Spinal cord (tissue), 10 donors: Measurements from ENCODE around the gene WDR73. TPM values are rescaled to one million over a fixed set of nuclear protein-coding genes. Genes with fewer than 3 reads are reported as not detected.

ENCODE experiments used
- DNase-seq, 6 donors: peaks; one replicate each; pipeline versions ENCODE4 v3.0.0 to v3.0.0-alpha.2; 2013 to 2015; ENCODE audit warnings: low spot score in 6 of 6, low read depth in 4 of 6
- H3K27ac ChIP-seq: one replicate; pipeline ENCODE4 v1.5.1; 2013; ENCODE audit warnings: low read depth, low read length, control low read depth
- H3K27me3 ChIP-seq: one replicate; pipeline ENCODE4 v1.6.1; 2013; ENCODE audit warnings: low read length; ENCODE audit not compliant: control insufficient read depth, insufficient read depth
- H3K36me3 ChIP-seq: one replicate; pipeline ENCODE4 v1.6.1; 2013; ENCODE audit warnings: low read length; ENCODE audit not compliant: control insufficient read depth, insufficient read depth
- H3K4me1 ChIP-seq: one replicate; pipeline ENCODE4 v1.6.1; 2013; ENCODE audit warnings: low read length; ENCODE audit not compliant: control insufficient read depth, insufficient read depth
- H3K4me3 ChIP-seq: one replicate; pipeline ENCODE4 v1.5.1; 2013; ENCODE audit warnings: low read depth, low read length, control low read depth
- H3K9me3 ChIP-seq: one replicate; pipeline ENCODE4 v1.6.1; 2013; ENCODE audit warnings: low read length; ENCODE audit not compliant: control insufficient read depth, insufficient read depth
- WGBS: methylation state at CpG from one replicate; pipeline ENCODE4 v1.1.5; 2013; ENCODE audit warnings: missing lambda C conversion rate; ENCODE audit not compliant: insufficient coverage; 5-methylcytosine and 5-hydroxymethylcytosine counted together
- polyA plus RNA-seq, 2 donors: library from polyadenylated mRNA; unstranded; fragments of 120-200 nt; gene quantifications; one replicate each; pipeline ENCODE4 v1.2.1, GENCODE V29; 2013; ENCODE audit not compliant: insufficient read length in 2 of 2
- total RNA-seq, 2 donors: library from RNA; depleted of rRNA in 1 of 2; stranded (reverse); fragments of 120-200 nt in 1 of 2; fragments of >200 nt in 1 of 2; gene quantifications; one replicate each; pipeline versions ENCODE4 v1.2.3 to v1.2.4, GENCODE V29; 2013 to 2014
- donor health status: healthy.

The WDR73 gene
- total and polyA plus RNA-seq, 4 donors, result 20.2 to 35.2 (median 31.3) TPM

DNA sequence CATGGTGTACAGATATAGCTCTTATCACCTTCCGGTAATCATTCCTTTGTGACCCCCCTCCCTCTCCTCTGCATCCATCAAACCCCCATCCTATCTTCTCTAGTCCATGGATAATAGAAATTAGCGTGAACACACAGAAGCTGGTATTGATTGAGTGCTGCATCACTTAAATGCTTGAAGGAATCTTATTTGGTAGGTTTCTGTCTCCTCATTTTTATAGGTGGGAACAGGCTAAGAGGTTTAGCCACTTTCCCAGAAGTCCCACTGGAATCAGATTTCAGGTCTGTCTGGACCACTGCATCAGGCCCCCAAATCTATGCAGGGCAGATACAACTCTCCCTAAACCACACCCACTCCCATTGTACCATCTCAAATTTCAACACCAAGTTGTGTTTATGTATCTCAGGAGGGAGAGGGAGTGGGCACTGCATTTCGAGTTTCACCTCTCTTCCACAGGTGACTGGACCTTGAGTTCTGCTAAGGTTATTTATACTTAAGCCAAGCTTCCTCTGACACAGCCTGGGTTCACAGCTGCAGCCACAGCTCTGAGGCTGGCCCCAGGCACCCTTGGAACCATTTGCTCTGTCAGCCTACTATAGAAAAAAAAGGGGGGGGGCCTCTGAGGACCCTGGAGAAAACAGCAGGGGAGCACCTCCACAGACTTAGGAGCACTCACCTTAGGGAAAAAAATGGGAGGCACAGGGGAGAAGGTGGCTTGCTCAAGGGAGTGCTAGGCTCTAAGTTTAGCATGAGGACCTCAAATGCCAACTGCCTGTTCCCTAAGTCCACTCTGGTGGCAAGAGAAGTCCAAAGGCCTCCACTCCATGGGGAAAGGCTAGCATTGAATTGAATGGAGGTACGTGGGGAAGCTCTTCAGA, 6.1 kb upstream of the WDR73 start:
- peaks cover 32% of the 10 kb centered on the region for H3K4me1 ChIP-seq
- H3K36me3 ChIP-seq, result peaks cover 20% of the 10 kb centered on the region
- no peak for DNase-seq
- 100% methylated on average over 1 of the region's 4 CpGs for WGBS
- H3K27me3 ChIP-seq, result no peaks in the 10 kb centered on the region
- no peak overlapping the region for H3K4me3 ChIP-seq
- H3K9me3 ChIP-seq, result no peaks in the 10 kb centered on the region
- H3K27ac ChIP-seq, result no peak overlapping the region

DNA sequence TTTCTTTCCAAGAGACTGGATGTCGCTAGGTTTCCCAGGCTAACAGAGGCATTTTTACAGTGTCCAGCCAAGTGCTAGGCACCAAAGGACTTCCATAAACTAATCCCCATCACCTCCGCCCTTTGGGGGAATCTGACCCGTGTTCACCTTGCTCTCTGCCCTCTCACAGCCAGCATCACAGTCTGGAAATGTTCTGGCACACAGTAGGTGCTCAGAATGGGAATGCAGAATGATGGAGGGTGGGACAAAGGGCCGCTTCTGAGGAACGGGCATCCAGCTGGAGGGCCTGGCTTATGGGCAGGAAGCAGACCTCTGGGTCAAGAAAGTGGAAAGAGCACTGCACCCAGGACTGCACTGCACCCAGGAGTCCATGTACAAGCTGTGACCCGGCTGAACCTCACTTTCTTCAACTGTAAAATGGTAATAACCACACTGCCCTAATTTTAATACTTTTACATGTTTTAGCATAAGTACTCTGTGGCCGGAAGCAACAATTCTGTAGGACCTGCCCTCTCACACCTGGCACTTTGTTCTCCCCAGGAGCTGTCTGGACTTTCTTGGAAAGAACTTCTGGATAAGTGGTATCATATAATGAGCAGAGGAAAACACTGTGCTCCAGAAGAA, 4.8 kb upstream of the WDR73 start:
- WGBS, result 46% methylated on average over 3 of the region's 7 CpGs
- peaks cover 15% of the 10 kb centered on the region for H3K36me3 ChIP-seq
- H3K27ac ChIP-seq, result peak overlapping the region; percentile 67
- no peaks in the 10 kb centered on the region for H3K27me3 ChIP-seq
- H3K9me3 ChIP-seq, result no peaks in the 10 kb centered on the region
- peak overlapping the region; percentile 52 for H3K4me3 ChIP-seq
- DNase-seq, result no peak
- peaks cover 39% of the 10 kb centered on the region for H3K4me1 ChIP-seq

DNA sequence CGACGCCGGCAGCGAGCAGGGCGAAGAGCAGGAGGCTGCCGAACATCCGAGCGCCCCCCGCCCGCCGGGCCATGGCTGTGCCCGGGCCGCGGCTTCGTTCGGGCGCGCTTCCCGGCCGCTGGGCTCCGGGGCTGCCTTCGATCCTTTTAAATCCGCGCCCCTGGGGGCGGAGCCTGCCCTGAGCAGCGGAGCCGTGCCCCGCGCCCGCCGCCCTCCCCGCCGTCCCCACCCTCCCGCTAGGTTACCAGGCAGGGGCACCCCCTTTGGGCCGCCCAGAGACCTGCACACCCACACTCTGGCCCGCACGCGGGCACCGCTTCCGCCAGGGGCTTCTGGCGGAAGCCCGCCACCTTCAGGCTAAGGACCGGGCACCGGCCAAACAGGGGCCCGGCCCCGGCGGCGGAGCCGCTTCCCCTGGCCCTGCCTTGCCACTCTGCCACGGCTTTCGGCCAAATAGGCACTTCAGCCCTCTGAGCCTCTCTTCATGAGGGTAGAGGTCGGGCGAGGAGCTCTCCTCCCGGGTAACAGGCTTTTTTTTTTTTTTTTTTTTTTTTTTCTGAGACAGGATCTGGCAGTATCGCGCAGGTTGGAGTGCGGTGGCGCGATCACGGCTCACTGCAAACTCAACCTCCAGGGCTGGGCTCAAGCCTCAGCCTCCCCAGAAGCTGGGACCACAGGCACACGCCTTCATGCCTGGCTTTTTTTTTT, 4.2 kb upstream of the WDR73 start, which contains the start of gene NMB:
Gene NMB (minus strand): TSS at position 120 of the 708 bp plus-strand sequence. CDS start 47 bp downstream, at position 73.
- Histone ChIP-seq H3K27me3 (no peaks in the 10 kb centered on the region), H3K9me3 (no peaks in the 10 kb centered on the region), H3K4me3 (peak within 1 kb of the TSS; percentile 52), H3K27ac (peak within 1 kb of the TSS; percentile 67), H3K4me1 (peaks cover 45% of the 10 kb centered on the region), H3K36me3 (peaks cover 12% of the 10 kb centered on the region)
- peak in 5 of 6 donors; percentile 42 to 89 (median 59) for DNase-seq
- under 1% methylated on average over 61 of the region's 61 CpGs for WGBS

DNA sequence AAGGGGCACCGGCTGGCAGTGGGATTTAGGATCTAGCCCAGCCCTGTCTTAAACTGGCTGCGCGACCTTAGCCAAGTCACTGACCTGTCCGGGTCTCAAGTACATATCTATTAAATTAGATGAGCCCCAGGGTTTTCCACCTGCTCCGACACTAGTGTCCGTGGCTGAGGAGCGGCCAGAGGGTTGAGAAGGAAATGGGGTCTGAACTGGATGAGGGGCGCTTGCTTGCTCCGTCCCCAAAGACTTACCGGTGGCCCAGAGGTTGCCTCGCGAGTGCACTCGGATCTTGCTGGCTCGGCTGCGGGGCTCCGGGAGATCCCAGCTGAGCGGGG, 3.6 kb upstream of the WDR73 start:
- no peaks in the 10 kb centered on the region for H3K9me3 ChIP-seq
- peaks cover 50% of the 10 kb centered on the region for H3K4me1 ChIP-seq
- H3K27me3 ChIP-seq, result no peaks in the 10 kb centered on the region
- DNase-seq, result no peak
- H3K4me3 ChIP-seq, result peak overlapping the region; percentile 52
- 7% methylated on average over 15 of the region's 17 CpGs for WGBS
- H3K27ac ChIP-seq, result peak overlapping the region; percentile 47
- peaks cover 12% of the 10 kb centered on the region for H3K36me3 ChIP-seq

DNA sequence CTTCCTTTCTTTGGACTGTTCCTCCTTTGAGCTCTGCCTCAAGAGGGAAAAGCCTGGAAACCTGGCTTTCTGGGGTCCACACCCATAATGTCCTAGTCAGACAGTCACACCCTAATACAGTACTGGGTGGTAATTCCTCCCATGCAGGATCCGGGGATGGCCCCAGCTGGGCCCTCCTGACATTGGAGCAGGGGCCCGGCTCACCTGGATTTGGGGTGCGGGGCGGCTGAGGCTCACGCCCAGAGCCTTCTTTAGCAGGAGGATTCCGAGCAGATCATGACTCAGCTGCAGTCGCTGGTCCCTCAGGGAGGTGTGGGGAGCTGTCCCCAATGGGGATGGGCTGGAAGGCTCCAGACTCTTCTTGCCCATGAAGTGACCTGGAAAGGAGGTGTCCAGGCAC, 2.9 kb upstream of the WDR73 start:
- Histone ChIP-seq H3K36me3 (peaks cover 12% of the 10 kb centered on the region), H3K9me3 (no peaks in the 10 kb centered on the region), H3K4me1 (peaks cover 51% of the 10 kb centered on the region), H3K27me3 (no peaks in the 10 kb centered on the region), H3K4me3 (no peak overlapping the region), H3K27ac (no peak overlapping the region)
- 94% methylated on average over 7 of the region's 7 CpGs for WGBS
- DNase-seq, result no peak

DNA sequence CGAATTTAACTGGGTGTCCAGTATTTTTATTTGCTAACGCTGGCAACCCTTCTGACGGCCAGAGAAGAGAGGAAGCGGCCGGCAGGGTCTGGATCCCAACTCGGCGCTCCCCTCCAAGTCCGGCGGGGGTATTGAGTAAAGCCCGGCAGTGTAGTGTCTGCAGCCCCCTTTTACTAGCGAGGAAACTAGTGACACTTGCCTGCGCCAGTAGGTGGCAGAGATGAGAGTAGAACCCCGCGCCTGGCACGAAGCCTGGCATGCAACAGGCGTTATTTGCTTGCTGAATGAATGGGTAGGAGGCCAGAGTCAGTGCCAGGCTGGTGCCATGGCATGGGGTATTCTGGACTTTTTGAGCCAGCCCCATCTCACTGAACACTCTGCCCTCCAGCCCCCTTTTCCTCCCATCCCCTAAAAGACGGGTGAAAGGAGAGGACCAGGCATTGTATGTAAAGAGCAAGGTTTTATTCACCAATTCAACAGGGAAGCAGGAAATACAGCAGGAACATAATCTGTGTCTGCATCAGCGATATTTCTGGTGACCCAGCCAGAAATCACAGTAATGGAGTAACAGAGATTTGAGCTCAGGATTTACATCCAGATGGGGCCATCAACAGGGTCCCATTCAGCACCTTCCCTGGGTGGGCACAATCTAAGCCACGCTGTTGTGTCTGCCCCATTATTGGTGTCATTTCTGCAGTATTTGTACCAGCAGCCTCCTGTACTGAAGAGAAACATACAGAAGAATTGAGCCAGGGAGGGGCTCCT, 788 bp upstream of the WDR73 start:
- Histone ChIP-seq H3K9me3 (no peaks in the 10 kb centered on the region), H3K4me3 (peak overlapping the region; percentile 78), H3K36me3 (peaks cover 20% of the 10 kb centered on the region), H3K27ac (peak overlapping the region; percentile 96), H3K27me3 (no peaks in the 10 kb centered on the region), H3K4me1 (peaks cover 61% of the 10 kb centered on the region)
- 7% methylated on average over 17 of the region's 19 CpGs for WGBS
- peak in 3 of 6 donors; percentile 46 to 93 (median 91) for DNase-seq

DNA sequence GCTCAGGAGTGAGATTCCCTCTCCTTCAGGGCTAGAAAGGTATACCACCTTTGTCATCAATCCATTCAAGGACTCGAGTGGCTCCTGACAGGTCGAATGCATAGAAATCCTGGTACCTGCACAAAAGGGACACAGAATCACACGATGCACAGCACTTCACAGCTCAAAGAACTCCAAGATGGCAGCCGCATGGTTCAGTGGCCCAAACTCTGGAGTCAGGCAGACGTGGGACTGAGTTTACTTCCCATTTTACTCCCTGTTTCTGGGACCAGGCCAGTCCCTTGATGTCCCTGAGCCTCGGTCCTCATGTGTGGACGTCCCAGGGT, 536 bp downstream of the WDR73 start:
- no peaks in the 10 kb centered on the region for H3K9me3 ChIP-seq
- 23% methylated on average over 7 of the region's 7 CpGs for WGBS
- peak overlapping the region; percentile 96 for H3K27ac ChIP-seq
- H3K36me3 ChIP-seq, result peaks cover 26% of the 10 kb centered on the region
- no peak for DNase-seq
- H3K27me3 ChIP-seq, result no peaks in the 10 kb centered on the region
- peak overlapping the region; percentile 78 for H3K4me3 ChIP-seq
- H3K4me1 ChIP-seq, result peaks cover 55% of the 10 kb centered on the region

DNA sequence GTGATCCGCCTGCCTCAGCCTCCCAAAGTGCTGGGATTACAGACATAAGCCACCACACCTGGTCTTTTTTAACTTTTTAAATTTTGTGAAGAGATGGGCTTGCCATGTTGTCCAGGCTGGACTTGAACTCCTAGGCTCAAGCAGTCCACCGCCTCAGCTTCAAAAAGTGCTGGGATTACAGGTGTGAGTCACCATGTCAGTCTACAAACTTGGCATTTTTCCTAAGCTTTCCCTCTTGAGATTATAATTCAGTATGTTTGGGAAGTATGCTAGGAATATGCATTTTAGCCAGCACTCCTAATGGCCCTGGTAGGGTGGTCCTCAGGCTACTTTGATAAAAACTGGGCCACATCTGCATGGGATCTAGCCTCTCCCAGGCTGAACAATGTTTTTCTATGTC, 4.4 kb downstream of the WDR73 start:
- no peak overlapping the region for H3K4me3 ChIP-seq
- no peak overlapping the region for H3K27ac ChIP-seq
- no peaks in the 10 kb centered on the region for H3K27me3 ChIP-seq
- H3K4me1 ChIP-seq, result peaks cover 25% of the 10 kb centered on the region
- 100% methylated on average over 1 of the region's 2 CpGs for WGBS
- DNase-seq, result no peak
- H3K36me3 ChIP-seq, result peaks cover 52% of the 10 kb centered on the region
- H3K9me3 ChIP-seq, result no peaks in the 10 kb centered on the region

DNA sequence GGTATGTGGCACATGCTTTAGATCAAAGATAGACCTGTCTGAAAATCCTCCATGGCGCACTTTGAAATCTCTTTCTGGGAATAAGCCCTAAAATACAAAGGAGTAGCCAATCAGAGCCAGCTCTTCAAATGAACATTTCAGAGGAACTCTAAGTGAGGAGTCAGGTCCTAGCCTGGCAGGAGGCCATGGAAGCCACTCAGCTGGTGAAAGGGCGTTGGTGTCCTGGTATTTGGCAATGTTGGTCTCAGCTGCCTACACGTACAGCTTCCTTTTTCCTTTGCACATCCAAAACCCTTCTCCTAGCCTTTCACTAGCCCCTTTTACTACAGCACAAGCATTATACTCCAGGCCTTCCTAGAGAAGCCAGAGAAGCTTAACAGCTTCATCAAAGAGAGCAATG, 5.5 kb downstream of the WDR73 start:
- DNase-seq, result no peak
- Histone ChIP-seq H3K36me3 (peaks cover 63% of the 10 kb centered on the region), H3K9me3 (no peaks in the 10 kb centered on the region), H3K4me1 (peaks cover 20% of the 10 kb centered on the region), H3K27ac (no peak overlapping the region), H3K4me3 (no peak overlapping the region), H3K27me3 (no peaks in the 10 kb centered on the region)
- WGBS, result 75% methylated on average over 2 of the region's 3 CpGs
